ENCODE measurements around the gene PLXNA2.

GRCh38 chr1:208132287-208132882 lies 111.8 kb downstream of the PLXNA2 start:
- peak; percentile 71 for TF ChIP-seq CTCF (IDR thresholded peaks at IDR 0.05)
- TF ChIP-seq EZH2 (IDR thresholded peaks at IDR 0.05; ENCODE audit: borderline replicate concordance, insufficient read depth, low read depth, low read length, poor library complexity, severe bottlenecking): no peak
